ENCODE measurements around the gene CPAMD8. TPM values are rescaled to one million over a fixed set of nuclear protein-coding genes. Genes with fewer than 3 reads are reported as not detected.

CPAMD8 gene
- total and polyA plus RNA-seq, 9 of the 15 experiments (the other 6 are each of a cell fraction or from before 2014, with no cell fraction given): 0.20 to 2.1 (median 1.3) TPM

DNA sequence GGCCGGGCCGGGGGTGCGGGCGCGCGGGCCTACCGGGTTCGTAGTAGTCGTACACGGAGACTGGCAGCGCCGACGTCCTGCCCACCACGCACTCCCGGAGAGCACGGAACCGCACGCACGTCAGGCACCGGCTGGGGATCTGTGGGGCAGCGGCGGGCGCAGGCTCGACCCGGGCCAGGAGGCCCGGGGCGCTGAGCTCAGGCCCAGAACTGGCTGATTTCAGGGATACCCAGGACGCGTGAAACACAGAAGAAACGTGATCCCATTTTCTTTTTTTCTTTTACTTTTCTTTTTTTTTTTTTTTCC lies 128.8 kb downstream of the CPAMD8 start (continued):
- TF ChIP-seq, protein P1, sequence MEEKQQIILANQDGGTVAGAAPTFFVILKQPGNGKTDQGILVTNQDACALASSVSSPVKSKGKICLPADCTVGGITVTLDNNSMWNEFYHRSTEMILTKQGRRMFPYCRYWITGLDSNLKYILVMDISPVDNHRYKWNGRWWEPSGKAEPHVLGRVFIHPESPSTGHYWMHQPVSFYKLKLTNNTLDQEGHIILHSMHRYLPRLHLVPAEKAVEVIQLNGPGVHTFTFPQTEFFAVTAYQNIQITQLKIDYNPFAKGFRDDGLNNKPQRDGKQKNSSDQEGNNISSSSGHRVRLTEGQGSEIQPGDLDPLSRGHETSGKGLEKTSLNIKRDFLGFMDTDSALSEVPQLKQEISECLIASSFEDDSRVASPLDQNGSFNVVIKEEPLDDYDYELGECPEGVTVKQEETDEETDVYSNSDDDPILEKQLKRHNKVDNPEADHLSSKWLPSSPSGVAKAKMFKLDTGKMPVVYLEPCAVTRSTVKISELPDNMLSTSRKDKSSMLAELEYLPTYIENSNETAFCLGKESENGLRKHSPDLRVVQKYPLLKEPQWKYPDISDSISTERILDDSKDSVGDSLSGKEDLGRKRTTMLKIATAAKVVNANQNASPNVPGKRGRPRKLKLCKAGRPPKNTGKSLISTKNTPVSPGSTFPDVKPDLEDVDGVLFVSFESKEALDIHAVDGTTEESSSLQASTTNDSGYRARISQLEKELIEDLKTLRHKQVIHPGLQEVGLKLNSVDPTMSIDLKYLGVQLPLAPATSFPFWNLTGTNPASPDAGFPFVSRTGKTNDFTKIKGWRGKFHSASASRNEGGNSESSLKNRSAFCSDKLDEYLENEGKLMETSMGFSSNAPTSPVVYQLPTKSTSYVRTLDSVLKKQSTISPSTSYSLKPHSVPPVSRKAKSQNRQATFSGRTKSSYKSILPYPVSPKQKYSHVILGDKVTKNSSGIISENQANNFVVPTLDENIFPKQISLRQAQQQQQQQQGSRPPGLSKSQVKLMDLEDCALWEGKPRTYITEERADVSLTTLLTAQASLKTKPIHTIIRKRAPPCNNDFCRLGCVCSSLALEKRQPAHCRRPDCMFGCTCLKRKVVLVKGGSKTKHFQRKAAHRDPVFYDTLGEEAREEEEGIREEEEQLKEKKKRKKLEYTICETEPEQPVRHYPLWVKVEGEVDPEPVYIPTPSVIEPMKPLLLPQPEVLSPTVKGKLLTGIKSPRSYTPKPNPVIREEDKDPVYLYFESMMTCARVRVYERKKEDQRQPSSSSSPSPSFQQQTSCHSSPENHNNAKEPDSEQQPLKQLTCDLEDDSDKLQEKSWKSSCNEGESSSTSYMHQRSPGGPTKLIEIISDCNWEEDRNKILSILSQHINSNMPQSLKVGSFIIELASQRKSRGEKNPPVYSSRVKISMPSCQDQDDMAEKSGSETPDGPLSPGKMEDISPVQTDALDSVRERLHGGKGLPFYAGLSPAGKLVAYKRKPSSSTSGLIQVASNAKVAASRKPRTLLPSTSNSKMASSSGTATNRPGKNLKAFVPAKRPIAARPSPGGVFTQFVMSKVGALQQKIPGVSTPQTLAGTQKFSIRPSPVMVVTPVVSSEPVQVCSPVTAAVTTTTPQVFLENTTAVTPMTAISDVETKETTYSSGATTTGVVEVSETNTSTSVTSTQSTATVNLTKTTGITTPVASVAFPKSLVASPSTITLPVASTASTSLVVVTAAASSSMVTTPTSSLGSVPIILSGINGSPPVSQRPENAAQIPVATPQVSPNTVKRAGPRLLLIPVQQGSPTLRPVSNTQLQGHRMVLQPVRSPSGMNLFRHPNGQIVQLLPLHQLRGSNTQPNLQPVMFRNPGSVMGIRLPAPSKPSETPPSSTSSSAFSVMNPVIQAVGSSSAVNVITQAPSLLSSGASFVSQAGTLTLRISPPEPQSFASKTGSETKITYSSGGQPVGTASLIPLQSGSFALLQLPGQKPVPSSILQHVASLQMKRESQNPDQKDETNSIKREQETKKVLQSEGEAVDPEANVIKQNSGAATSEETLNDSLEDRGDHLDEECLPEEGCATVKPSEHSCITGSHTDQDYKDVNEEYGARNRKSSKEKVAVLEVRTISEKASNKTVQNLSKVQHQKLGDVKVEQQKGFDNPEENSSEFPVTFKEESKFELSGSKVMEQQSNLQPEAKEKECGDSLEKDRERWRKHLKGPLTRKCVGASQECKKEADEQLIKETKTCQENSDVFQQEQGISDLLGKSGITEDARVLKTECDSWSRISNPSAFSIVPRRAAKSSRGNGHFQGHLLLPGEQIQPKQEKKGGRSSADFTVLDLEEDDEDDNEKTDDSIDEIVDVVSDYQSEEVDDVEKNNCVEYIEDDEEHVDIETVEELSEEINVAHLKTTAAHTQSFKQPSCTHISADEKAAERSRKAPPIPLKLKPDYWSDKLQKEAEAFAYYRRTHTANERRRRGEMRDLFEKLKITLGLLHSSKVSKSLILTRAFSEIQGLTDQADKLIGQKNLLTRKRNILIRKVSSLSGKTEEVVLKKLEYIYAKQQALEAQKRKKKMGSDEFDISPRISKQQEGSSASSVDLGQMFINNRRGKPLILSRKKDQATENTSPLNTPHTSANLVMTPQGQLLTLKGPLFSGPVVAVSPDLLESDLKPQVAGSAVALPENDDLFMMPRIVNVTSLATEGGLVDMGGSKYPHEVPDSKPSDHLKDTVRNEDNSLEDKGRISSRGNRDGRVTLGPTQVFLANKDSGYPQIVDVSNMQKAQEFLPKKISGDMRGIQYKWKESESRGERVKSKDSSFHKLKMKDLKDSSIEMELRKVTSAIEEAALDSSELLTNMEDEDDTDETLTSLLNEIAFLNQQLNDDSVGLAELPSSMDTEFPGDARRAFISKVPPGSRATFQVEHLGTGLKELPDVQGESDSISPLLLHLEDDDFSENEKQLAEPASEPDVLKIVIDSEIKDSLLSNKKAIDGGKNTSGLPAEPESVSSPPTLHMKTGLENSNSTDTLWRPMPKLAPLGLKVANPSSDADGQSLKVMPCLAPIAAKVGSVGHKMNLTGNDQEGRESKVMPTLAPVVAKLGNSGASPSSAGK (IDR thresholded peaks at IDR 0.05): peak; percentile 59; the same call in 1 of the 2 replicates
- TF ChIP-seq NRF1 (conservative IDR thresholded peaks at IDR 0.05 in 1 of 2, IDR thresholded peaks at IDR 0.05 in 1 of 2): peak in 1 of 2 experiments; percentile 37; a peak in 1 of 4 replicates
- 0 out of 4 replicates have a peak, but pooled peaks of 1 of the 2 experiments have one; percentile 43 for TF ChIP-seq ZNF639 (CRISPR knock-in tag; conservative IDR thresholded peaks at IDR 0.05 in 1 of 2, IDR thresholded peaks at IDR 0.05 in 1 of 2)
- peak; percentile 55; the same call in 1 of the 2 replicates for TF ChIP-seq RBFOX2 (IDR thresholded peaks at IDR 0.05; ENCODE audit: low read depth, low read length)
- TF ChIP-seq POLR2H (tag; IDR thresholded peaks at IDR 0.05; ENCODE audit: low read depth): no peak
- no peak for TF ChIP-seq PHF21A (IDR thresholded peaks at IDR 0.05; ENCODE audit: borderline replicate concordance, low read depth)
- TF ChIP-seq ZNF174 (CRISPR knock-in tag; IDR thresholded peaks at IDR 0.05): no peak
- no peak for TF ChIP-seq POU5F1 (IDR thresholded peaks at IDR 0.05; ENCODE audit: borderline replicate concordance, low read depth, low read length, partially characterized antibody)
- TF ChIP-seq, protein P2, sequence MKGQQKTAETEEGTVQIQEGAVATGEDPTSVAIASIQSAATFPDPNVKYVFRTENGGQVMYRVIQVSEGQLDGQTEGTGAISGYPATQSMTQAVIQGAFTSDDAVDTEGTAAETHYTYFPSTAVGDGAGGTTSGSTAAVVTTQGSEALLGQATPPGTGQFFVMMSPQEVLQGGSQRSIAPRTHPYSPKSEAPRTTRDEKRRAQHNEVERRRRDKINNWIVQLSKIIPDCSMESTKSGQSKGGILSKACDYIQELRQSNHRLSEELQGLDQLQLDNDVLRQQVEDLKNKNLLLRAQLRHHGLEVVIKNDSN (CRISPR knock-in tag; IDR thresholded peaks at IDR 0.05): no peak
- TF ChIP-seq SMARCE1 (IDR thresholded peaks at IDR 0.05): no peak
